GM21526 (cell line): ENCODE measurements around the gene LIPC.

Source experiments
- ATAC-seq: cut with Tn5 transposase; IDR thresholded peaks from one replicate; pipeline ENCODE4 v1.9.1; 2021; ENCODE audit warnings: moderate library complexity; ENCODE audit not compliant: unreplicated experiment, low FRiP score

Gene LIPC

GRCh38 chr15:58453931-58454793 is 22.4 kb downstream of the LIPC start:
- ATAC-seq, result peak; percentile 51

- no peak for ATAC-seq
Observed at GRCh38 chr15:58454950-58455401, 23.2 kb downstream of the LIPC start.

- peak; percentile 53 for ATAC-seq
Observed at GRCh38 chr15:58457466-58457965, 25.7 kb downstream of the LIPC start.

GRCh38 chr15:58458076-58458475 is 26.3 kb downstream of the LIPC start:
- ATAC-seq, result no peak

- no peak for ATAC-seq
Observed at GRCh38 chr15:58459045-58459444, 27.3 kb downstream of the LIPC start.

GRCh38 chr15:58459560-58459959 is 27.8 kb downstream of the LIPC start:
- no peak for ATAC-seq

- ATAC-seq, result no peak
Observed at GRCh38 chr15:58460116-58460790, 28.5 kb downstream of the LIPC start.

- ATAC-seq, result no peak
Observed at GRCh38 chr15:58460872-58461271, 29.1 kb downstream of the LIPC start.

- no peak for ATAC-seq
Observed at GRCh38 chr15:58462547-58462946, 30.8 kb downstream of the LIPC start.

- no peak for ATAC-seq
Observed at GRCh38 chr15:58462973-58463663, 31.3 kb downstream of the LIPC start.

GRCh38 chr15:58463815-58464650 is 32.2 kb downstream of the LIPC start:
- no peak for ATAC-seq

- ATAC-seq, result no peak
Observed at GRCh38 chr15:58465070-58465469, 33.3 kb downstream of the LIPC start.

- ATAC-seq, result no peak
Observed at GRCh38 chr15:58465866-58466517, 34.2 kb downstream of the LIPC start.

GRCh38 chr15:58466566-58466965 is 34.8 kb downstream of the LIPC start:
- ATAC-seq, result no peak

GRCh38 chr15:58467121-58467721 is 35.4 kb downstream of the LIPC start:
- no peak for ATAC-seq

- no peak for ATAC-seq
Observed at GRCh38 chr15:58467722-58468423, 36.1 kb downstream of the LIPC start.

GRCh38 chr15:58469432-58470353 is 37.9 kb downstream of the LIPC start:
- ATAC-seq, result no peak

GRCh38 chr15:58471348-58471747 is 39.6 kb downstream of the LIPC start:
- ATAC-seq, result no peak
